Choroid plexus epithelial cell (primary cell): ENCODE data around the gene FABP7.

Experiments
- DNase-seq: peaks from one replicate; pipeline ENCODE4 v3.0.0-alpha.2; 2010; ENCODE audit warnings: low read depth
- H3K4me3 ChIP-seq: 2 replicates; pipeline ENCODE4 v1.5.1; 2011; ENCODE audit warnings: low read depth, mild to moderate bottlenecking, control low read depth, low read length, moderate library complexity
- TF ChIP-seq, protein P1 (sequence below): conservative IDR thresholded peaks from 2 replicates; pipeline ENCODE4 v1.5.1; 2011; ENCODE audit warnings: low read depth, mild to moderate bottlenecking, control low read depth, inconsistent platforms, low read length, moderate library complexity

FABP7 gene

DNA sequence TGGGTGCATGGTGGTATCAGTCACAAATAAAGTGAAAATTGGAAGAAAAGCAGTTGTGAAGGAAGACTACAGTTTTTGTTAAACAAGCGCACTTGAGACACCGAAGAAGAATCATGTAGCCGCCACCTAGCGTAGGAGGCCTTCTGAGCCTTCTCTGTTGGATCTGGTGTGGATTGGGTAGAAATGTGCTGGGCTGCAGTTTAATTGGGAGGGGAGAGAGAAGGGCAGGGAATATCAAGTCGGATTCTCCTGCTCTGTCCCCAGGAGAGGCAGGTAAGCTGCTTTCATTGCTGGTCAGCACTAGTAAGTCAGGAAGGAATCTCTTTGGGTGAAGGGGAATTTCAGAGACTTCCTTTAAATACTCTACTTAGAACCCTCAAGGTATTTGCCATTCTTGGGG, 1.2 kb upstream of the FABP7 start:
- DNase-seq = no peak
- H3K4me3 ChIP-seq = no peak overlapping the region
- TF ChIP-seq, protein P1, sequence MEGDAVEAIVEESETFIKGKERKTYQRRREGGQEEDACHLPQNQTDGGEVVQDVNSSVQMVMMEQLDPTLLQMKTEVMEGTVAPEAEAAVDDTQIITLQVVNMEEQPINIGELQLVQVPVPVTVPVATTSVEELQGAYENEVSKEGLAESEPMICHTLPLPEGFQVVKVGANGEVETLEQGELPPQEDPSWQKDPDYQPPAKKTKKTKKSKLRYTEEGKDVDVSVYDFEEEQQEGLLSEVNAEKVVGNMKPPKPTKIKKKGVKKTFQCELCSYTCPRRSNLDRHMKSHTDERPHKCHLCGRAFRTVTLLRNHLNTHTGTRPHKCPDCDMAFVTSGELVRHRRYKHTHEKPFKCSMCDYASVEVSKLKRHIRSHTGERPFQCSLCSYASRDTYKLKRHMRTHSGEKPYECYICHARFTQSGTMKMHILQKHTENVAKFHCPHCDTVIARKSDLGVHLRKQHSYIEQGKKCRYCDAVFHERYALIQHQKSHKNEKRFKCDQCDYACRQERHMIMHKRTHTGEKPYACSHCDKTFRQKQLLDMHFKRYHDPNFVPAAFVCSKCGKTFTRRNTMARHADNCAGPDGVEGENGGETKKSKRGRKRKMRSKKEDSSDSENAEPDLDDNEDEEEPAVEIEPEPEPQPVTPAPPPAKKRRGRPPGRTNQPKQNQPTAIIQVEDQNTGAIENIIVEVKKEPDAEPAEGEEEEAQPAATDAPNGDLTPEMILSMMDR = no peak

DNA sequence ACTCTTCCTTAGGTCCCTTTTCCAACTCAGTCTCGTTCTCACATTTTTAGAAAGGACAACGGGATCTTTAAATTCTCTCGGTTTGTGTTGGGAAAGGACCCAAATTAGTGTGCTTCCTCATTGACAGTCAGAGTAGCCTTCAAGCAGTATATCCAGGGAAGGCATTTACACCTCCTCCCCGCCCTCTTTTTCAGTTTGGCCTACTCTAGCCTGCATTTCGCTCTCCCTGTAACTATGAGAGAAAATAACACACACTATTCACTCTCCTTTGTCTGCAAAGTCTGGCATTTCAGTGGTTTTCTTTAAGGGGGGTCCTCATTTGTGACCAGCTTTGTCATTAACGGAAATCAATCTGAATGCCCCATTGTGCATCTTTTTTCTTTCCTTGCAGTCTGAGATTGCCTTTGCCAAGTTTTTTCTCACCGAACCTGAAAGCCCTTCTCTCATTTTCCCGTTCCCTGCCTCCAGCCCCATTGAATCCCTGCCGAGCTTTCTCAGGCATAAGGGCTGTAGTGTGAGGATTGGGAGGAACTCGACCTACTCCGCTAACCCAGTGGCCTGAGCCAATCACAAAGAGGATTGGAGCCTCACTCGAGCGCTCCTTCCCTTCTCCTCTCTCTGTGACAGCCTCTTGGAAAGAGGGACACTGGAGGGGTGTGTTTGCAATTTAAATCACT, 393 bp upstream of the FABP7 start:
- no peak for DNase-seq
- TF ChIP-seq, protein P1 = no peak
- no peak overlapping the region for H3K4me3 ChIP-seq

DNA sequence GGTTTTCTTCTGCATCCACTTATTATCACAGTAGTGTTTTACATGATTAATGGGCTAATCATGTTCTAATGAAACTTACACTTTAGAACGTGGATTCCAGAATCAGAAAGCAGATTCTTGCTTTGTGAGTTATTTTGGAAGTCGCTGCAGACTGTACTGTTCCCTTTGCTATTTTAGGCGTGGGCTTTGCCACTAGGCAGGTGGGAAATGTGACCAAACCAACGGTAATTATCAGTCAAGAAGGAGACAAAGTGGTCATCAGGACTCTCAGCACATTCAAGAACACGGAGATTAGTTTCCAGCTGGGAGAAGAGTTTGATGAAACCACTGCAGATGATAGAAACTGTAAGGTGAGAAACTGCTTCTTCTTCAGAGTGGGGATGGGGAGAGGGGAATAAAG, 598 bp downstream of the FABP7 start:
- H3K4me3 ChIP-seq = no peak overlapping the region
- TF ChIP-seq, protein P1 = no peak
- DNase-seq = no peak

DNA sequence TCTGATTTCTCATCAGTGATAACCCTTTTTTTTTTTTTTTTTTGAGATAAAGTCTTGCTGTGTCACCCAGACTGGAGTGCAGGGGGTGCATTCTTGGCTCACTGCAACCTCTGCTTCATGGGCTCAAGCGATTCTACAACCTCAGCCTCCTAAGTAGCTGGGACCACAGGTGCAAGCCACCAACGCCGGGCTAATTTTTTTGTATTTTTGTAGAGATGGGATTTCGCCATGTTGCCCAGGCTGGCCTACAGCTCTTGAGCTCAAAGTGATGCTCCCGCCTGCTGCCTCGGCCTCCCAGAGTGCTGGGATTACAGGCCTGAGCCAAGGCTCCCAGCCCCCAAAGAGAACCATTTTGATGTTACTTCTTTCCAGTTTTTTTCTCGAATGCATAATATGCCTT, 2.2 kb downstream of the FABP7 start:
- DNase-seq = no peak
- H3K4me3 ChIP-seq = no peak overlapping the region
- TF ChIP-seq, protein P1 = no peak

DNA sequence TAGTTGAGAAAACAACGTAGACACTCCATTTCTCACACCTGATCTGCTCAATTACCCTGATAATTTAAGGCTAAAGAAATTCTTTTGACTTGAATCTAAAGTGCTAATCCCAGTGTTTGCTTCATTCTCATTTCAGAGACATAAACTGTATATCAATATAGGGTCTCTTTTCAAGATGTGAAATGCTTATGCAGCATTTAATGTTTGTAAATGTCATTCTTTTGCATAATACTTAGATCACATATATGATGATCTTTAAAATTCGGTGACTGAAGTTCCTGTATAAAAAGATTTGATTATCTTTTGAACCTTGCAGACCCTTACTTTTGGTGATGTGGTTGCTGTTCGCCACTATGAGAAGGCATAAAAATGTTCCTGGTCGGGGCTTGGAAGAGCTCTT, 3.9 kb downstream of the FABP7 start:
- DNase-seq = no peak
- H3K4me3 ChIP-seq = no peak overlapping the region
- TF ChIP-seq, protein P1 = no peak

DNA sequence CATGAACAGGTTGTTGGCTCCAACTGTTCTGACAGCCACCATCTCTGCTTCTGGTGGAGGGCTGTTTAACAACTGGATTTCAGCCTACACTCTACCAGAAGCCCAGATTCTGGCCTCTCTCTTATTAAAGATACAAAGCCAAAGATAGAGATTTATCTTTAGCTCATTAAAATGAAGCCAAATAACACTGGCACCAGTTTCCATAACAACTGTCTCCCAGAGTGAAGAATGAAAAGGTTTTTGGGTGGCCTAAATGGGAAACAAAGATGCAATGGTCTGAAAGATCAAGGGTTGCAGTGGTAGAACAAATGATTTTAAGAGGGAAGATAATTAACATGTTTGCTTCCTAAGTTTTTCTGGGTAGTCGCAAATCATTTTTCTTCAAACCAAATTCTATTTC, 6.4 kb downstream of the FABP7 start:
- TF ChIP-seq, protein P1 = no peak
- H3K4me3 ChIP-seq = no peak overlapping the region
- no peak for DNase-seq

DNA sequence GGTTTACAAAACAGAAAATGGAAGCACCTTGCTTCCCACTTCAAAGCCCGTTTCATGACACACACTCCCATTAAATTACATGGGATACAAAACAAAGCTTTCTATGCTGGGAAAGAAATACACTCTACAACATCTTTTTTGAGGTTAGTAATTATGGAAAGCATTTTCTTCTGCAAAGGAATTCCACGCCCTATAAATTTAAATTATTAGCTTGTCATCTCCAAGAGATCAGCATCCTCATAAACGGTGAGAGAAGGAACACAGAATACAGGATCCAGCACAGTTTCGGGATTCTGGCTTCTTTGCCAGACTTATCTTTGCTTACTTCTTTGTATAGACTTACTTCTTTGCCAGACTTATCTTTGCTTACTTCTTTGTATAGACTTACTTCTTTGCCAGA, 8.2 kb downstream of the FABP7 start:
- TF ChIP-seq, protein P1 = no peak
- no peak overlapping the region for H3K4me3 ChIP-seq
- DNase-seq = no peak
